SK-N-SH (cell line): Measurements from ENCODE around the gene PRPF4.
"Not testable (repeated sequence)": the region's sequence is repeated elsewhere in the genome, so short reads cannot be mapped to it uniquely, and the experiment has no call there.

ENCODE experiments used
- EP300 ChIP-seq, 2 experiments: IDR thresholded peaks; 2 replicates each; pipeline versions ENCODE4 v1.4.0 to v1.6.1; 2012; ENCODE audit warnings: borderline replicate concordance in 1 of 2, low read depth in 1 of 2, low read length in 1 of 2
- EZH2phosphoT487 ChIP-seq: fragments of 200-600 bp; sonication (generic); IDR thresholded peaks from 2 replicates; pipeline ENCODE4 v1.6.1; 2017; ENCODE audit warnings: low read depth, mixed run types, mild to moderate bottlenecking, antibody characterized with exemption, moderate library complexity, borderline replicate concordance
- NRF1 ChIP-seq: IDR thresholded peaks from 2 replicates; pipeline ENCODE4 v1.6.1; 2012; ENCODE audit warnings: low read depth, mild to moderate bottlenecking, low read length
- RAD21 ChIP-seq: IDR thresholded peaks from 2 replicates; pipeline ENCODE4 v1.6.1; 2012; ENCODE audit warnings: mild to moderate bottlenecking, low read length
- RXRA ChIP-seq: IDR thresholded peaks from 2 replicates; pipeline ENCODE4 v1.4.0; 2012; ENCODE audit warnings: low read depth, mild to moderate bottlenecking, borderline replicate concordance
- TCF12 ChIP-seq: IDR thresholded peaks from 2 replicates; pipeline ENCODE4 v1.4.0; 2012
- TF ChIP-seq, protein P1 (sequence below): IDR thresholded peaks from 2 replicates; pipeline ENCODE4 v1.4.0; 2012; ENCODE audit warnings: low read depth
- TF ChIP-seq, protein P2 (sequence below): fragments of 200-600 bp; sonication (generic); IDR thresholded peaks from 2 replicates; pipeline ENCODE4 v1.6.1; 2017; ENCODE audit warnings: antibody characterized with exemption, mild to moderate bottlenecking, moderate library complexity
- TF ChIP-seq, protein P3 (sequence below): IDR thresholded peaks from 2 replicates; pipeline ENCODE4; 2012
- TF ChIP-seq, protein P4 (sequence below): IDR thresholded peaks from 2 replicates; pipeline ENCODE4 v1.6.1; 2012; ENCODE audit warnings: mild to moderate bottlenecking, low read depth, low read length, moderate library complexity

DNA sequence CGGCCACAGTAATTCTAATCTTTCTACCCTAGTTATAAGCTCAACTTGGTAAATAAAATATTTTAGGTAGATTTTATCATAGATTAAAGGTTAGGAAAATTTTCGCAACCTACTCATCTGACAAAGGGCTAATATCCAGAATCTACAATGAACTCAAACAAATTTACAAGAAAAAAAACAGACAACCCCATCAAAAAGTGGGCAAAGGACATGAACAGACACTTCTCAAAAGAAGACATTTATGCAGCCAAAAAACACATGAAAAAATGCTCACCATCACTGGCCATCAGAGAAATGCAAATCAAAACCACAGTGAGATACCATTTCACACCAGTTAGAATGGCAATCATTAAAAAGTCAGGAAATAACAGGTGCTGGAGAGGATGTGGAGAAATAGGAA lies 25.8 kb upstream of the PRPF4 start:
- not testable (repeated sequence) for TF ChIP-seq TCF12; EZH2phosphoT487; RAD21; RXRA; NRF1; EP300 (IDR thresholded peaks at IDR 0.05; ENCODE audit: borderline replicate concordance in 1 of 2, low read depth in 1 of 2, low read length in 1 of 2)
- TF ChIP-seq, protein P1, sequence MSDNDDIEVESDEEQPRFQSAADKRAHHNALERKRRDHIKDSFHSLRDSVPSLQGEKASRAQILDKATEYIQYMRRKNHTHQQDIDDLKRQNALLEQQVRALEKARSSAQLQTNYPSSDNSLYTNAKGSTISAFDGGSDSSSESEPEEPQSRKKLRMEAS: not testable (repeated sequence)
- TF ChIP-seq, protein P2, sequence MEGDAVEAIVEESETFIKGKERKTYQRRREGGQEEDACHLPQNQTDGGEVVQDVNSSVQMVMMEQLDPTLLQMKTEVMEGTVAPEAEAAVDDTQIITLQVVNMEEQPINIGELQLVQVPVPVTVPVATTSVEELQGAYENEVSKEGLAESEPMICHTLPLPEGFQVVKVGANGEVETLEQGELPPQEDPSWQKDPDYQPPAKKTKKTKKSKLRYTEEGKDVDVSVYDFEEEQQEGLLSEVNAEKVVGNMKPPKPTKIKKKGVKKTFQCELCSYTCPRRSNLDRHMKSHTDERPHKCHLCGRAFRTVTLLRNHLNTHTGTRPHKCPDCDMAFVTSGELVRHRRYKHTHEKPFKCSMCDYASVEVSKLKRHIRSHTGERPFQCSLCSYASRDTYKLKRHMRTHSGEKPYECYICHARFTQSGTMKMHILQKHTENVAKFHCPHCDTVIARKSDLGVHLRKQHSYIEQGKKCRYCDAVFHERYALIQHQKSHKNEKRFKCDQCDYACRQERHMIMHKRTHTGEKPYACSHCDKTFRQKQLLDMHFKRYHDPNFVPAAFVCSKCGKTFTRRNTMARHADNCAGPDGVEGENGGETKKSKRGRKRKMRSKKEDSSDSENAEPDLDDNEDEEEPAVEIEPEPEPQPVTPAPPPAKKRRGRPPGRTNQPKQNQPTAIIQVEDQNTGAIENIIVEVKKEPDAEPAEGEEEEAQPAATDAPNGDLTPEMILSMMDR: not testable (repeated sequence)
- TF ChIP-seq, protein P3, sequence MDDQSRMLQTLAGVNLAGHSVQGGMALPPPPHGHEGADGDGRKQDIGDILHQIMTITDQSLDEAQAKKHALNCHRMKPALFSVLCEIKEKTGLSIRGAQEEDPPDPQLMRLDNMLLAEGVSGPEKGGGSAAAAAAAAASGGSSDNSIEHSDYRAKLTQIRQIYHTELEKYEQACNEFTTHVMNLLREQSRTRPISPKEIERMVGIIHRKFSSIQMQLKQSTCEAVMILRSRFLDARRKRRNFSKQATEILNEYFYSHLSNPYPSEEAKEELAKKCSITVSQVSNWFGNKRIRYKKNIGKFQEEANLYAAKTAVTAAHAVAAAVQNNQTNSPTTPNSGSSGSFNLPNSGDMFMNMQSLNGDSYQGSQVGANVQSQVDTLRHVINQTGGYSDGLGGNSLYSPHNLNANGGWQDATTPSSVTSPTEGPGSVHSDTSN: not testable (repeated sequence)
- TF ChIP-seq, protein P4, sequence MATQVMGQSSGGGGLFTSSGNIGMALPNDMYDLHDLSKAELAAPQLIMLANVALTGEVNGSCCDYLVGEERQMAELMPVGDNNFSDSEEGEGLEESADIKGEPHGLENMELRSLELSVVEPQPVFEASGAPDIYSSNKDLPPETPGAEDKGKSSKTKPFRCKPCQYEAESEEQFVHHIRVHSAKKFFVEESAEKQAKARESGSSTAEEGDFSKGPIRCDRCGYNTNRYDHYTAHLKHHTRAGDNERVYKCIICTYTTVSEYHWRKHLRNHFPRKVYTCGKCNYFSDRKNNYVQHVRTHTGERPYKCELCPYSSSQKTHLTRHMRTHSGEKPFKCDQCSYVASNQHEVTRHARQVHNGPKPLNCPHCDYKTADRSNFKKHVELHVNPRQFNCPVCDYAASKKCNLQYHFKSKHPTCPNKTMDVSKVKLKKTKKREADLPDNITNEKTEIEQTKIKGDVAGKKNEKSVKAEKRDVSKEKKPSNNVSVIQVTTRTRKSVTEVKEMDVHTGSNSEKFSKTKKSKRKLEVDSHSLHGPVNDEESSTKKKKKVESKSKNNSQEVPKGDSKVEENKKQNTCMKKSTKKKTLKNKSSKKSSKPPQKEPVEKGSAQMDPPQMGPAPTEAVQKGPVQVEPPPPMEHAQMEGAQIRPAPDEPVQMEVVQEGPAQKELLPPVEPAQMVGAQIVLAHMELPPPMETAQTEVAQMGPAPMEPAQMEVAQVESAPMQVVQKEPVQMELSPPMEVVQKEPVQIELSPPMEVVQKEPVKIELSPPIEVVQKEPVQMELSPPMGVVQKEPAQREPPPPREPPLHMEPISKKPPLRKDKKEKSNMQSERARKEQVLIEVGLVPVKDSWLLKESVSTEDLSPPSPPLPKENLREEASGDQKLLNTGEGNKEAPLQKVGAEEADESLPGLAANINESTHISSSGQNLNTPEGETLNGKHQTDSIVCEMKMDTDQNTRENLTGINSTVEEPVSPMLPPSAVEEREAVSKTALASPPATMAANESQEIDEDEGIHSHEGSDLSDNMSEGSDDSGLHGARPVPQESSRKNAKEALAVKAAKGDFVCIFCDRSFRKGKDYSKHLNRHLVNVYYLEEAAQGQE: not testable (repeated sequence)
